GM19397 (cell line): ENCODE data around the gene MAP1LC3A.

Experiments used
- ATAC-seq: cut with Tn5 transposase; IDR thresholded peaks from one replicate; pipeline ENCODE4 v1.9.1; 2021; ENCODE audit warnings: mild to moderate bottlenecking, moderate library complexity; ENCODE audit not compliant: unreplicated experiment

The MAP1LC3A gene

DNA sequence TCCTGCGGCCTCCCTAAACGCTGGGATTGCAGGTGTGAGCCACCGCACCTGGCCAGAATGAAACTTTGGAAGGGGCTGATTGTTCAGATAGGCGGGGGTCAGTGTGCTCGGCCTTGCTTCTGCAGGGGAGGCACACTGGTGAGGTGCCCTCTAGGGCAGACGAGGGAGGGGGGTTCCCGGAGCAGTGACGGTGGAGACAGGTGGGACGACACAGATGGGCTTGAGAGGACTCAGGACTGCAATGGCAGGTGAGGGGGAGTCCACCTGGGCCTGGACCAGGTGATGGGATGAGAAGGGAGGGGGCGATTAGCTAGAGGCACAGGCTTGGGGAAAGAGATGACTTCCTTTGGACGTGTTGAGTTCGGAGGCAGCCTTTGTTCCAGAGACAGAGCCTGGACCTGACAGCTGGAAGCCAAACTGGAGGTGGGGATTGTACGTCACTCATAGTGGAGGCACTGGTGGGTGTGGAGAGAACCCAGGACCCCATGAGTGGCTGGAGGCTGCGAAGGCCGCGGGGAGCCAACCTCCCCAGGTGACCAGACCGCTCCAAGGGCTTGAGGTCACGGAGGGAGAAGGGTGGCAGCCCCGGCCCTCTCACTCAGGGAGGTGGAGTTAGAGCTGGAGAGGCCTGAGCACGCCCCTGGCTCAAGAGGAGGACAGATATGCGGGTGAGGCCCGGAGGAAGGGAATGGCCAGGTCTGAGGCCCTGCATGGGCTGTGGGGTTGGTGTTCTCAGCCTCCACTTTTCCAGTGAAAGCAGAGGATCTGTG lies 10.5 kb upstream of the MAP1LC3A start:
- ATAC-seq: no peak

- no peak for ATAC-seq
These were observed 9.1 kb upstream of the MAP1LC3A start for GRCh38 chr20:34549291-34549928.

- no peak for ATAC-seq
These were observed 8.6 kb upstream of the MAP1LC3A start for GRCh38 chr20:34549929-34550305.

- no peak for ATAC-seq
These were observed 5.9 kb upstream of the MAP1LC3A start for GRCh38 chr20:34552569-34552968.

DNA sequence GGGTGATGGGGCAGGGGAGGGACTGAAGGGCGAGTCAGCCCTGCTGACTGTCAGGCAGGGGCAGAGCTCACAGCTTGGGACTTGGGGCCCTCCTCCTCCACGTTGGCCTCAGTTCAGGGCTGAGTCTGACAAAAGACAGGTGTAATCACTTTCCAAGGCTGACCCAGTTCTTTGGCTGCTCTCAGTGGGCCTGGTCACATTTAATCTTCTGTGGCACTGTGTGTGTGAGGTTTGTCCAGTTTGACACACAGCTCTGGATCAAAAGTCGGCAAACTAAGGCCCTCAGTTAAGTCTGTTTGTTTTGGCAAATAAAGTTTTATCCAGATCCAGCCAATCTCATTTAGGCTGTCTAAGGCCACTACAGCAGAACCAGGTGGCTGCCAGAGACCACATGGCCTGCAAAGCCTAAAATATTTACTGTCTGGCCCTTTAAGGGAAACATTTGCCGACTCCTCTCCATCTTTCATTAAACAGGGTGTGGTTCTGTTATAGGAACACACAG lies 5.1 kb upstream of the MAP1LC3A start:
- no peak for ATAC-seq

DNA sequence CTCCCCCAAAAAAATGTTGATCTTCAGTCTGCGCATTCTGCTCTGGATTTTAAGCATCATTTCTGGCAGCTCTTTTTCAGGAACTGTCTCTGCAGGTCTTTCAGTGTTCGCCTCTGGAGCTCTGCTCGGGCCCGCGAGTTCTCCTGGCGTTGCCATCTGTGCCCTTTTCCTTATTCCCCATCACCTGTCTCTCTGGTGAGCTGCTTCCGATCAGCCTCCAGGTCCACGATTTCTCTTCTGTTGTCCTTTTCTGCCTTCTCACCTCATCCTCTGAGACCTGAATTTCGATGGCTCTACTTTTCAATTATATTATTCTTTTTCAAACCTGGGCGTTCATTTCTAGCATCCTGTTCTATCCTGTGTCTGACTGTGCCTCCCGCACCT lies 590 bp upstream of the MAP1LC3A start:
- no peak for ATAC-seq

- no peak for ATAC-seq
These were observed 1.0 kb downstream of the MAP1LC3A start for GRCh38 chr20:34559311-34560140.

- no peak for ATAC-seq
These were observed 1.6 kb downstream of the MAP1LC3A start for GRCh38 chr20:34560141-34560523.

- no peak for ATAC-seq
These were observed 2.1 kb downstream of the MAP1LC3A start for GRCh38 chr20:34560614-34561013.

- ATAC-seq: no peak
These were observed 3.1 kb downstream of the MAP1LC3A start for GRCh38 chr20:34561661-34562060.

- ATAC-seq: no peak
These were observed 4.1 kb downstream of the MAP1LC3A start for GRCh38 chr20:34562641-34563040.

DNA sequence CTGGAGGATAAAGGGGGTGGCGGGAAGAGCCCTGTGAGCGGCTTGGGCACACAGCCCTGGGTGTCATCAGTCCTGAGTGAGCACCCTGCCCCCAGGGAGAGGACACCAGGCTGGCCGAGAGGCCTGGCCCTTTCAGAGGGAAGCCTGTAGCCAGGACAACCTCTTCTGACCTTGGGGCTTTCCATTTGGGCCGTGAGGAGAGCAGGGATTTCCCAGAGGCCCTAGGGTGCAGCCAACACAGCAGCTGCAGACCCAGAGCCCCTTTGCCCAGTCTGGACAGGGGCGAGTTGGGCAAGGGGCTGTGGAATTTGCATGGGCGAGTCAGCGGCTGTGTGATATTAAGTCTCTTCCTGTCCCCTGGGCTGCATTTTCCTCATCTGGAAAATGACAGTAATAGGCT lies 6.3 kb downstream of the MAP1LC3A start:
- ATAC-seq: no peak

DNA sequence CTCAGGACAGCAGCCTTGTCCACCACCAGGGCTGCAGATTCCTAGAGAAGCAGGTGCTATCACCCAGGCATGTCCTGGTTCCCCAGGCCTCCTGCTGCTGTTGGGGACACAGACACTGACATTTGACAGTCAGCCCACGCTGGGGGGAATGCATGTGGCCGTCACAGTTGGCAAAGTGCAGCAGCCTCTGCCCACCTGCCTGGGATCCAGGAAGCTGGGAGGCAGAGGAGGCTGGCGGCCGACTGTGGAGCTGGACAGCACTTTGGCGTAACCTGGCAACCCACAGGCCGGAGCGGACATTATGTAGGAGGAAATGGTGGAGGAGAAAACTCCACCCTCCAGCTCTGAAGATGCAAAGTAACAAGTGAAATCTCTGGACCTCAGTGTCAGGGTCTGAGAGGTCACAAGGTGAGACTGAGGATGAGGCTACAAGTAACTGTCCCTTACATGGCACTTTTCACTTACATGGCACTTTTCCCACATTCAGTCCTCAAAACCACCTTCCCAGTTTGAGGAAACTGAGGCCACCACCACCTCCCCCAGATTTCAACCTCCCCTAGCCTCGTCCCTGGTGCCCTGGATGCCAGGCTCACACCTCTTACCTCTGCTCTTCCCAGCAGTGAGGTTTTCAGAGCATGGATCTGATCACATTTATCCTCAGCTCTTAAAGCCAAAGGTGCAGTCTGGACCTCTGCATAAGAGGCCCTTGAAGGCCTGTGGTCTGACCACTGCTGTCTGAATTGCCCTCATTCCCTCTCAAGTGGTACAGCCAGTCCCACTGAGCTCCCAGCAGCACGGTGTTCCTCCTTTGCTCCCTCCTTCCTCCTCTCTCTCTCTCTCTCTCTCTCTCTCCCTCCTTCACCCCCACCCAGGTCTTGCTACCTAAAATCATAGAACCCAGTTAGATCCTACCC lies 8.7 kb downstream of the MAP1LC3A start:
- ATAC-seq: no peak

- no peak for ATAC-seq
These were observed 9.7 kb downstream of the MAP1LC3A start for GRCh38 chr20:34567892-34568865.

DNA sequence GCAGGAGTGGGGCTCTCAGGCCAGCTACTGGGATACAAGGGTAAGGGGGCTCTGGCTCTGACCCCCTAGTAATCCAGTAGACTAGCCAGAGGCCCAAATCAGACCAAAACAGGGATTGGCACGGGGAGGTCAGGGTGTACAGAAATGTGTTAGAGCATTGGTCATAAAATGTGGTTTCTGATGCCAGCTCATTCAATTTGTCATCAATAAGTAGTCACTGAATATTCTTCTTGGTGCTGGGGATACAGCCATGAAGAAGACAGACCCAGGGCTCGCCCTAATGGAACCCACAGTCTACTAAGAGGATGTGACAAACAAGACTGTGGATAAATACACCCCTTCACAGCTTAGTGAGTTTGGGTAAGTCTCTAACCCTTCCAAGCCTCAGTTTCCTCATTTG lies 11.1 kb downstream of the MAP1LC3A start:
- ATAC-seq: no peak

- no peak for ATAC-seq
These were observed 12.4 kb downstream of the MAP1LC3A start for GRCh38 chr20:34570859-34571306.

DNA sequence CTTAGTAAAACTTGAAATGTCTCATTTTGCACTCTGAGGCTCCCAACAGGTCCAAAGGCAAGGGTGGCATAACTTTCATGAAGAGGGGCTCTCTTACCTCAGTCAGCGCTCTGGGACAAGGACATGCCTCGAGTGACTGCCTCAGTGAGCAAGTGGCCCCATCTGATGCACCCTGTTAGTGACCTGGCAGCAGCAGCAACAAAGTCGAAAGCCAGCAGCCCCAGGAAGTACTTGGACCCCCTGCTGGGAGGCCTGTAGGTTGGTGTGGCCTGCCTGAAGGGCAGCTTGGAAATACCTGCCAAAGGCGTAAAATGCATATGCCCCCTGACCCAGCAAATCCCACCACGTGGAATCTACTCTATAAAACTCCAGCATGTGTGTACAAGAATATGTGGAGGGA lies 13.2 kb downstream of the MAP1LC3A start:
- no peak for ATAC-seq

GRCh38 chr20:34573541-34574300 lies 15.2 kb downstream of the MAP1LC3A start:
- ATAC-seq: no peak

GRCh38 chr20:34574426-34574825 lies 15.9 kb downstream of the MAP1LC3A start:
- ATAC-seq: no peak
